ENCODE measurements around the gene ZNF365.

The ZNF365 gene

DNA sequence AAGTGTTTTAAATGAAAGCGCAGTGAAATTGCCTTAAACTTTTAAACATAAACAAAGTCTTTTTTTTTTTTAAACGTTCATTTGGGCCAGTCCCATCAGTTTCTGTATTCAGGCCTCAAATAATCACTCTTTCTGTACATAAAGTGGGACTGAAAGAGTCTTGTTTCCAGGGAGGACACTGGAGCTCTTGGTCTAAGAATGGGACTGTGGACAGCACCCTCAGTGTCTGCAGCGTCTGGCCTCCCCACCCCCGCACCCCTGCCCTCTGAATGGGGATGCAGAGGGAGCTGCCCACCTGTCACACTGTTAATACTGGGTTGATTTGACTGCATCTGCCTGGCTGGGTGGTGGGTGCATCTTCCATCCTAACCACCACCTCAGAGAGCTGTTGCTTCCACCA, 5.2 kb downstream of the ZNF365 start:
- Histone ChIP-seq H3K4me1 (ENCODE audit: low read length) (peaks cover 5% of the 10 kb centered on the region; the same call in 1 of the 2 replicates), H3K27me3 (replicated peaks; ENCODE audit: insufficient read depth, low read length) (no peaks in the 10 kb centered on the region), H3K9me3 (replicated peaks; ENCODE audit: insufficient read depth, low read length) (no peaks in the 10 kb centered on the region), H3K36me3 (replicated peaks; ENCODE audit: insufficient read depth, low read length) (no peaks in the 10 kb centered on the region), H3K9me2 (replicated peaks; ENCODE audit: insufficient read depth, low read length) (no peaks in the 10 kb centered on the region), H3F3A (ENCODE audit: insufficient read depth, low read length) (no peaks in the 10 kb centered on the region), H3K27ac (ENCODE audit: low read length) (no peak overlapping the region), H3K4me2 (ENCODE audit: low read depth, low read length) (no peak overlapping the region), H2AFZ (ENCODE audit: low read length) (no peak overlapping the region), H3K9ac (ENCODE audit: low read length) (no peak overlapping the region), H3K4me3 (ENCODE audit: low read length) (no peak overlapping the region), H4K20me1 (ENCODE audit: insufficient read depth, low read length) (no peaks in the 10 kb centered on the region), H3K79me2 (ENCODE audit: low read length) (no peaks in the 10 kb centered on the region)
- TF ChIP-seq EZH2 (optimal IDR thresholded peaks at IDR 0.05; ENCODE audit: low read depth, low read length) (no peak), EZH2phosphoT487 (IDR thresholded peaks at IDR 0.05; ENCODE audit: low read length) (no peak)
- TF ChIP-seq, protein P1, sequence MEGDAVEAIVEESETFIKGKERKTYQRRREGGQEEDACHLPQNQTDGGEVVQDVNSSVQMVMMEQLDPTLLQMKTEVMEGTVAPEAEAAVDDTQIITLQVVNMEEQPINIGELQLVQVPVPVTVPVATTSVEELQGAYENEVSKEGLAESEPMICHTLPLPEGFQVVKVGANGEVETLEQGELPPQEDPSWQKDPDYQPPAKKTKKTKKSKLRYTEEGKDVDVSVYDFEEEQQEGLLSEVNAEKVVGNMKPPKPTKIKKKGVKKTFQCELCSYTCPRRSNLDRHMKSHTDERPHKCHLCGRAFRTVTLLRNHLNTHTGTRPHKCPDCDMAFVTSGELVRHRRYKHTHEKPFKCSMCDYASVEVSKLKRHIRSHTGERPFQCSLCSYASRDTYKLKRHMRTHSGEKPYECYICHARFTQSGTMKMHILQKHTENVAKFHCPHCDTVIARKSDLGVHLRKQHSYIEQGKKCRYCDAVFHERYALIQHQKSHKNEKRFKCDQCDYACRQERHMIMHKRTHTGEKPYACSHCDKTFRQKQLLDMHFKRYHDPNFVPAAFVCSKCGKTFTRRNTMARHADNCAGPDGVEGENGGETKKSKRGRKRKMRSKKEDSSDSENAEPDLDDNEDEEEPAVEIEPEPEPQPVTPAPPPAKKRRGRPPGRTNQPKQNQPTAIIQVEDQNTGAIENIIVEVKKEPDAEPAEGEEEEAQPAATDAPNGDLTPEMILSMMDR (IDR thresholded peaks at IDR 0.05; ENCODE audit: low read length), result no peak
- no peak for DNase-seq

DNA sequence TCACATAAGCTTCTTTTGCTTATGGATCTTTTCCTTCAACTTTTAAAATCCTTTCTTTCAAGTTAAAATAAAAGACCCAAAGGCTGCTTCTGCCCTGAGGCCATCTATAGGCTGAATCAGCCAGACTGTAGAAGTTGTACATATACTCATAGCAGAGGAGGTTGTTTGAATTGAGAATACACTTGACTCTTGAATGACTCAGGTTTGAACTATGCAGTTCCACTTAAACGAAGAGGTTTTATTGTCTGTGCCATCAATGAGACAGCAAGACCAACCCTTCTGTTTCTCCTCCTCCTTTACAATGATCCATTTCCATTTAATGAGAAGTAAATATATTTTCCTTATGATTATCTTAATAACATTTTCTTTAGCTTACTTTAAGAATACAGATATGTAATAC, 5.8 kb downstream of the ZNF365 start:
- Histone ChIP-seq H3K9me2 (replicated peaks; ENCODE audit: insufficient read depth, low read length) (no peaks in the 10 kb centered on the region), H3K4me2 (ENCODE audit: low read depth, low read length) (no peak overlapping the region), H3K9me3 (replicated peaks; ENCODE audit: insufficient read depth, low read length) (no peaks in the 10 kb centered on the region), H3K9ac (ENCODE audit: low read length) (no peak overlapping the region), H3K4me1 (ENCODE audit: low read length) (peaks cover 11% of the 10 kb centered on the region; the same call in 1 of the 2 replicates), H3K27ac (ENCODE audit: low read length) (no peak overlapping the region), H3K79me2 (ENCODE audit: low read length) (no peaks in the 10 kb centered on the region), H3K27me3 (replicated peaks; ENCODE audit: insufficient read depth, low read length) (no peaks in the 10 kb centered on the region), H3F3A (ENCODE audit: insufficient read depth, low read length) (no peaks in the 10 kb centered on the region), H4K20me1 (ENCODE audit: insufficient read depth, low read length) (no peaks in the 10 kb centered on the region), H3K4me3 (ENCODE audit: low read length) (no peak overlapping the region), H3K36me3 (replicated peaks; ENCODE audit: insufficient read depth, low read length) (no peaks in the 10 kb centered on the region), H2AFZ (ENCODE audit: low read length) (no peak overlapping the region)
- TF ChIP-seq EZH2phosphoT487 (IDR thresholded peaks at IDR 0.05; ENCODE audit: low read length), result no peak
- TF ChIP-seq, protein P1 (IDR thresholded peaks at IDR 0.05; ENCODE audit: low read length), result no peak
- no peak for TF ChIP-seq EZH2 (optimal IDR thresholded peaks at IDR 0.05; ENCODE audit: low read depth, low read length)
- DNase-seq, result no peak

DNA sequence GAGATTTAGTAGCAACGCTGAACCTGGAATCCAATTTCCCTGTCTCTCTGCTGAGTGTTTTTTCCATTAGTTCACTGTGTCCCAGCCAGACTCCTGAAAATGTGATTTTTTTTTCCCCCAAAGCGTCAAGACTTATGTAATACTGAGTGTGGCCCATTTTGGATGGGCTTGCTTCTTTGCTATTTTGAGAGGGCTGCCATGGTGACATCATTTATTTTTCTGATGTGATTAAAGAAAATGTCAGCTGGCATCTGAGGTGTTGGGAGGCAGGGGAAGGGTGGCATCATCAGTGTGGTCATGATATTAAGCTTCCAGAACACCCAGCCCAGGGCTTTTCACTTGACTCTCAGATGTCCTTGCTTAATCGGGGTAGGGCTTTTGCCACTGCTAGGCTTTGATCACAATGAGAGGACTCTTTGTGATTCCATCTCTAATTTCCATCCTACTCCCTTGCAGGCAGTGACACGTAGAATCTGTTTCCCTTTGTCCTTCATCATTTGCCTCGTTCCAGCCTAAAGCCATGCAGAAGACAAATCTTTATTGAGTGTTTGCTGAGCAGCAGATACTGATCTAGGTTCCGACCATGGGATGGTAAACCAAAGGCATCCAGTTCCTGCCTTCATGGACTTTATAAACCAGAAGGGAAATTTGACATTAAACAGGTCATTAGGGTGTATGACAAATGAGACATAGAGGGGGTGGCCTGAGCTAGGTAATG, 7.4 kb downstream of the ZNF365 start:
- no peak for DNase-seq
- Histone ChIP-seq H3K4me3 (ENCODE audit: low read length) (no peak overlapping the region), H3K9me2 (replicated peaks; ENCODE audit: insufficient read depth, low read length) (no peaks in the 10 kb centered on the region), H3K9me3 (replicated peaks; ENCODE audit: insufficient read depth, low read length) (no peaks in the 10 kb centered on the region), H2AFZ (ENCODE audit: low read length) (no peak overlapping the region), H3K4me1 (ENCODE audit: low read length) (peaks cover 11% of the 10 kb centered on the region; the same call in 1 of the 2 replicates), H3K27me3 (replicated peaks; ENCODE audit: insufficient read depth, low read length) (no peaks in the 10 kb centered on the region), H4K20me1 (ENCODE audit: insufficient read depth, low read length) (no peaks in the 10 kb centered on the region), H3K36me3 (replicated peaks; ENCODE audit: insufficient read depth, low read length) (no peaks in the 10 kb centered on the region), H3K9ac (ENCODE audit: low read length) (no peak overlapping the region), H3F3A (ENCODE audit: insufficient read depth, low read length) (no peaks in the 10 kb centered on the region), H3K4me2 (ENCODE audit: low read depth, low read length) (no peak overlapping the region), H3K27ac (ENCODE audit: low read length) (no peak overlapping the region), H3K79me2 (ENCODE audit: low read length) (no peaks in the 10 kb centered on the region)
- TF ChIP-seq EZH2phosphoT487 (IDR thresholded peaks at IDR 0.05; ENCODE audit: low read length) (no peak), EZH2 (optimal IDR thresholded peaks at IDR 0.05; ENCODE audit: low read depth, low read length) (no peak)
- TF ChIP-seq, protein P1 (IDR thresholded peaks at IDR 0.05; ENCODE audit: low read length), result no peak

Data from MM.1S (cell line).